Mononuclear cell (primary cell): ENCODE results near the gene CDH4. TPM values are rescaled to one million over a fixed set of nuclear protein-coding genes. Genes with fewer than 3 reads are reported as not detected.

ENCODE experiments used
- H3K27me3 ChIP-seq: 2 replicates; pipeline ENCODE4 v1.6.0; 2011; ENCODE audit warnings: low read length, control low read depth; ENCODE audit not compliant: insufficient read depth
- H3K4me1 ChIP-seq: 2 replicates; pipeline ENCODE4 v1.5.1; 2011; ENCODE audit warnings: mild to moderate bottlenecking, low read length, control low read depth; ENCODE audit not compliant: insufficient read depth
- H3K4me3 ChIP-seq: 2 replicates; pipeline ENCODE4 v1.5.1; 2011; ENCODE audit warnings: mild to moderate bottlenecking, low read length, moderate library complexity
- H3K9me3 ChIP-seq: 2 replicates; pipeline ENCODE4 v1.5.1; 2011; ENCODE audit warnings: low read depth, mild to moderate bottlenecking, control low read depth, low read length
- total RNA-seq: library from RNA; depleted of rRNA; stranded (reverse); fragments of >200 nt; gene quantifications from one replicate; pipeline ENCODE4 v1.2.3, GENCODE V29; 2012

The CDH4 gene
- total RNA-seq, 1 donor: under 0.01 TPM

DNA sequence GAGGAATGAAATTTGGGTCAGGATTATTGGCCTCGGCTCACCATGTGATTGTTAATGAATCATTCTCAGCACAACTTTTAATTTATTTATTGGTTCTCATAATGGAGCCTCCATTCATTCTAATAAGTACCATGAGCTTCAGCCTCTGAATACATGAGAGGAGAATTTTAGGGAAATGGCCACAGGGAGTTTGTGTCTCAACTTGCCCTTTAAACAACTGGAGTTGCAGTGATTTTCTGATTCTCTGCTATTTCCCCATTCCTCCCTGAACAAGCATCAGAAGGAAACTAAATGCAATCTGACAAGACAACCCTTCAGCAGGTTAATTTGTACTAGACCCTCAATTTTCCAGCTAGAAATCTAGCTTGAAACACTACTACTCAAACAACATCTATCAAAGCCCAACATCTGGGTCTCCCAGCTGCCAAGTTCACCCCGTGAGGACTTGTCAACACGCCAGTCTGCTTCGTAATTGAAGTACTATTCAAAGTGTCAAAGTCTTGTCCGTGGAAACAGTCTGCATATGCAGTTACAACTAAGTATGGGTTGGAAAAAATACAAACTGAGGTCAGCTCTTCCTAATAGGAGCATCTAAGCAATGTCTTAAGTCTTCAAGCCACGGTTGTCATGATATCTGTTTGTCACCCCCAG, 235.4 kb downstream of the CDH4 start:
- Histone ChIP-seq H3K4me1 (no peaks in the 10 kb centered on the region), H3K27me3 (no peaks in the 10 kb centered on the region), H3K9me3 (no peaks in the 10 kb centered on the region), H3K4me3 (no peak overlapping the region)

GRCh38 chr20:61487997-61488371, 235.9 kb downstream of the CDH4 start:
- Histone ChIP-seq H3K4me1 (no peaks in the 10 kb centered on the region), H3K9me3 (no peaks in the 10 kb centered on the region), H3K27me3 (no peaks in the 10 kb centered on the region), H3K4me3 (no peak overlapping the region)

- H3K27me3 ChIP-seq: no peaks in the 10 kb centered on the region
- H3K4me3 ChIP-seq: no peak overlapping the region
- no peaks in the 10 kb centered on the region for H3K9me3 ChIP-seq
- H3K4me1 ChIP-seq: no peaks in the 10 kb centered on the region
Observed at GRCh38 chr20:61490721-61491120, 238.7 kb downstream of the CDH4 start.

- Histone ChIP-seq H3K27me3 (no peaks in the 10 kb centered on the region), H3K4me3 (no peak overlapping the region), H3K9me3 (no peaks in the 10 kb centered on the region), H3K4me1 (no peaks in the 10 kb centered on the region)
Observed at GRCh38 chr20:61492065-61492464, 240.0 kb downstream of the CDH4 start.

DNA sequence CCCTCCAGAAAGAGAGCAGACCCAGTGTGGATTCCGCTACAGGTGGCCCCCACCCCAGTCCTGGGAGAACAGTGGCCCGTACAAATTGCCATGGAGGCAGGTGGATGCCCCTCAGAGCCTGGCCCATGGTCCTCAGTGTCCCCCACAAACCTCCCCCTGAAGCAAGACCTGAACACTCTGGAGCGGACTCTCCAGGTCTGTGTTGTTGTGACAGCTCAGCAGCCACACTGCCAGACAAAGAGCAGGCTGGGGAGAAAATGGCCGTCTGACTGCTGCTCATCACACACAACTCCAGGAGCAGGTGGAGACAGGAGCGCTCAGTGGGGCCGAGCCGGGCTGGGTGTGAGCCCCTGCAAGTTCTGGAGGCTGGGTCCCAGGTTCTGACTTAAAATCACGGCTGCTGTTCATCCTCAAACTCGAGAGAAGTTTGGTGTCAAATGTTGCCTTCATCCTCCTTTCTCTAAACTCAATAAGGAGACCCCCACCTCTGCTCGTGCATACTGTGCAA, 241.8 kb downstream of the CDH4 start:
- no peaks in the 10 kb centered on the region for H3K27me3 ChIP-seq
- no peak overlapping the region for H3K4me3 ChIP-seq
- no peaks in the 10 kb centered on the region for H3K9me3 ChIP-seq
- H3K4me1 ChIP-seq: no peaks in the 10 kb centered on the region

DNA sequence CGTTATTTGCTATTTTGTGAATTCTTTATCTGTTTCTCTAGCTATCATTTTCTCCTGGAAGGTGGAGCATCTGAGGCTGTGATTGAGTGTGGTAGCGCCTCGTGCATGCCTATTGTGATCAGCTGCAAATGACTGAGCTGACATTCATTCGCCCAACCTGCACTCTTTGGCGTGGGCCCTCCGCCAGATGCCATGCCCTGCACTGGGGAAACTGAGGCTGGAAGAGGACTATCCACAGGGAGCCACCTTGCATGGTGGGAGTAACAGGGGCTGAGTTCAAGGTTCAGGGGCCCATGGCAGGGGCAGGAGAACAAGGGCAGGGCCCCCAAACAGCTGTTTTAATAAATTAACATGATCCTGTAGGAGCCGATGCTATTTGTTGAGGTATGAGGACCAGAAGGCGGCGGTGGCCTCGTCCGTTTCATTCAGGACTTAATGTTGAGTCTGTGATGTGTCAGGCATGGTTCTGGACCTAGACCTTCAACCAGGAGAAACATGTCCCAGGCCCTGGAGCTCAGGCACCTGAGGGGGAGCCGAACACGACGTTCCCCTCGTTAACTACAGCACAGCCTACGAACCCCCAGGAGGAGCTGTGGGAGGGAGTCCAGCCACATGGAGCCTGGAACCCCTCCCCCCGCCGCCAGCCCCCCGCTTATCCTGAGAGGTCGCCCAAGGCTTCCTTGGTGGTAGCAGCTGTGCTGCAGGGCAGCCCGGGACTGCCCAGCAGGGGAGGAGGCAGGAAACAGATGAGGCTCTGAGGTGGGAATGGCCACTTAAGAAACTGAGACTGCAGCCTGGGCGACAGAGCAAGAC, 242.9 kb downstream of the CDH4 start:
- H3K4me3 ChIP-seq: no peak overlapping the region
- H3K4me1 ChIP-seq: no peaks in the 10 kb centered on the region
- no peaks in the 10 kb centered on the region for H3K9me3 ChIP-seq
- no peaks in the 10 kb centered on the region for H3K27me3 ChIP-seq

DNA sequence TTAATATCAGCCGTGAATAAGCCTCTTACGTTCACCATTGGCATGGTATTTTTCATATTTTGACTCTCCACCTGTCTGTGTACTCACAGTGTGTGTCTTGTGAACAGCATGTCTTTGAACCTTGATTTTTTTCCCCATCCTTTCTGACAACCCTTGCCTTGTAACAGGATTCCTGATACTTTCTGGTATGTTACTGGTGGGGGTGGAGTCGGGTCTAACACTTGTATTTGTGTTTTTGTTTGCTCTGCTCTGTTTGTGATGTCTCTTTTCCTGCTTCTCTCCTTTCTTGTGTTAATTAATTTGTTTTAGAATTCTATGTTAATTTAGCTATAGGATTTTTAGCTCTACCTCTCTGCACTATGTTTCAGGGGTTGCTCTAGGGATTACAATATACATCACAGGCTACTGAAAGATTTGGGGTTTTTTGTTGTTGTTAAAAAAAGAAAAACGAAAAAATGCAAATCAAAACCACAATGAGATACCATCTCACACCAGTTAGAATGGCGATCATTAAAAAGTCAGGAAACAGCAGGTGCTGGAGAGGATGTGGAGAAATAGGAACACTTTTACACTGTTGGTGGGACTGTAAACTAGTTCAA, 245.1 kb downstream of the CDH4 start:
- H3K9me3 ChIP-seq: no peaks in the 10 kb centered on the region
- H3K4me1 ChIP-seq: no peaks in the 10 kb centered on the region

GRCh38 chr20:61499859-61500554, 247.9 kb downstream of the CDH4 start:
- Histone ChIP-seq H3K4me1 (no peaks in the 10 kb centered on the region), H3K4me3 (no peak overlapping the region), H3K9me3 (no peaks in the 10 kb centered on the region), H3K27me3 (no peaks in the 10 kb centered on the region)

More for the DNA sequence above, 245.1 kb downstream of the CDH4 start:
- no peak overlapping the region for H3K4me3 ChIP-seq
- no peaks in the 10 kb centered on the region for H3K27me3 ChIP-seq

DNA sequence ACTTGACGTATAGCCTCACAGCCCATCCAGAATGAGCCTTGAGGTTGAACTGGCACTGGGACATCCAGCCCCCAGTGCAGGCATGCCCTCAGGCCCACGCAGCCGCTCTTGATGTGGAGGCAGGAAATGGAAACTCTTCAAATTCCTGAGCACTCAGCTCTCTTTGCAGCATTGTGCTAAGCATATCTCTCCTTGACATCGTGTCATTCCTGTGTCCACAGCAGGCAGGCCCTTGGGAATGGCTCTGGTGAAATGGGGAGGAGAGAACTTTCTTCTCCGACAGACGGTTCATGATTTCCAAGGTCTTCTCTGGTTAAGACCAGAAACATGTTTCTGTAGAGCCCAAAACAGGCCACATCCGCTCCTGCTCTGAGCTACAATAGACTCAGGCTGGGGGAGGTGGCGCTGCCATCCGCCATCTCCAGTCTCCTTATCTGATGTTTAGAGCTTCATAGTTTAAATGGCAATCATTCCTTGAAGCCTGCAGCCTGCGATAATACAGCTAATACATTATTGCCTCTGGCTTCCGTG, 248.8 kb downstream of the CDH4 start:
- H3K4me3 ChIP-seq: no peak overlapping the region
- no peaks in the 10 kb centered on the region for H3K9me3 ChIP-seq
- no peaks in the 10 kb centered on the region for H3K27me3 ChIP-seq
- H3K4me1 ChIP-seq: no peaks in the 10 kb centered on the region

DNA sequence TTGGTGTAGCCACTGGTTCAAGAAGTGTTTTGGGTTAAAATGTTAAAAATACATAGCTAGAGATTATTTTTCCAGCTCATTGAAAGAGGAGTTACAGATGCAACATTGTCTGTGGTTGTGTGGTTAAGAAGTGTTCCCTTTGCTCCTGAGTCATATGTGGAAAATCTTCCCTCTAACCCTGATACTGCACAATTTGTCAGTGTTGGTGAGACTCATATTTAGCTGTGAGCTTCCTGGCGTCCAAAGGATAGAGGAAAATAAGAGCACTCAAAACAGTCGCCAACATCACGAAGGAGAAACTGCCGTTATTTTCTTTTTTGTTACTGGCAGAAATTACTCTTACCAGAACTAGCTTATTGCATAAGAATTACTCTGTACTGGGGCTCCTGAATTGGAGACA, 250.4 kb downstream of the CDH4 start:
- Histone ChIP-seq H3K4me1 (no peaks in the 10 kb centered on the region), H3K9me3 (no peaks in the 10 kb centered on the region), H3K4me3 (no peak overlapping the region), H3K27me3 (no peaks in the 10 kb centered on the region)

- H3K4me3 ChIP-seq: no peak overlapping the region
- H3K9me3 ChIP-seq: no peaks in the 10 kb centered on the region
- H3K4me1 ChIP-seq: no peaks in the 10 kb centered on the region
- H3K27me3 ChIP-seq: no peaks in the 10 kb centered on the region
Observed at GRCh38 chr20:61503106-61503505, 251.0 kb downstream of the CDH4 start.

- Histone ChIP-seq H3K4me1 (no peaks in the 10 kb centered on the region), H3K9me3 (no peaks in the 10 kb centered on the region), H3K4me3 (no peak overlapping the region), H3K27me3 (no peaks in the 10 kb centered on the region)
Observed at GRCh38 chr20:61505508-61505907, 253.4 kb downstream of the CDH4 start.

- Histone ChIP-seq H3K4me1 (no peaks in the 10 kb centered on the region), H3K27me3 (no peaks in the 10 kb centered on the region), H3K4me3 (no peak overlapping the region), H3K9me3 (no peaks in the 10 kb centered on the region)
Observed at GRCh38 chr20:61507778-61508177, 255.7 kb downstream of the CDH4 start.

- no peaks in the 10 kb centered on the region for H3K9me3 ChIP-seq
- no peak overlapping the region for H3K4me3 ChIP-seq
- no peaks in the 10 kb centered on the region for H3K27me3 ChIP-seq
- H3K4me1 ChIP-seq: no peaks in the 10 kb centered on the region
Observed at GRCh38 chr20:61508301-61509096, 256.4 kb downstream of the CDH4 start.
